NT2/D1 (cell line): ENCODE measurements around the gene TENT5A.

Experiments
- DNase-seq: peaks from one replicate; pipeline ENCODE4 v3.0.0-alpha.2; 2011; ENCODE audit warnings: low read depth, low spot score
- H3K27me3 ChIP-seq: 2 replicates; pipeline ENCODE4 v1.6.0; 2011; ENCODE audit warnings: mild to moderate bottlenecking; ENCODE audit not compliant: insufficient read length, insufficient read depth
- H3K36me3 ChIP-seq: 2 replicates; pipeline ENCODE4 v1.6.1; 2011; ENCODE audit warnings: mild to moderate bottlenecking, low read length, mixed read lengths; ENCODE audit not compliant: insufficient read depth, insufficient read length
- H3K4me1 ChIP-seq: 2 replicates; pipeline ENCODE4 v1.5.1; 2011; ENCODE audit not compliant: insufficient read depth, insufficient read length
- H3K4me3 ChIP-seq: 2 replicates; pipeline ENCODE4 v1.5.1; 2011; ENCODE audit warnings: low read depth; ENCODE audit not compliant: insufficient read length
- H3K9ac ChIP-seq: 2 replicates; pipeline ENCODE4 v1.6.0; 2011; ENCODE audit warnings: low read depth; ENCODE audit not compliant: insufficient read length
- H3K9me3 ChIP-seq: 2 replicates; pipeline ENCODE4 v1.5.1; 2011; ENCODE audit warnings: mild to moderate bottlenecking, low read length; ENCODE audit not compliant: insufficient read depth
- SUZ12 ChIP-seq: IDR thresholded peaks from 2 replicates; pipeline ENCODE4 v1.6.1; 2011; ENCODE audit not compliant: insufficient read length, insufficient read depth; ENCODE audit errors: extremely low read depth
- YY1 ChIP-seq: IDR thresholded peaks from 2 replicates; pipeline ENCODE4 v1.6.1; 2011; ENCODE audit not compliant: insufficient read length, insufficient read depth
- ZNF274 ChIP-seq: IDR thresholded peaks from 2 replicates; pipeline ENCODE4 v1.6.1; 2011; ENCODE audit warnings: mild to moderate bottlenecking, low read depth, low read length

Gene TENT5A

DNA sequence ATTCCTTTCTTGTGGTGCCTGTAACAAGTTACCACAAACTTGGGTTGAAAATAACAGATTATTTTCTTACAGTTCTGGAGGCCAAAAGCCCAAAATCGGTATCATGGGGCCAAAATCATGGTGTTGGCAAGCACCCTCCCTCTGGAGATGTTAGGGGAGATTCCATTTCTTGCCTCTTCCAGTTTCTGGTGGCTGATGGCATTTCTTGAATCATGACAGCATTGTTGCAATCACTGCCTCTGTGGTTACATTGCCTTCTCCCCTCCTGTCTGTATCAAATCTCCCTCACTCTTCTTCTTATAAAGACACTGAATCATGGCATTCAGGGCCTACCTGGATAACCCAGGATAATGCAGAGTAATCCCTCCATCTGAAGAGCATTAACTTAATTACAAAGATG, 17.9 kb upstream of the TENT5A start:
- no peaks in the 10 kb centered on the region for H3K9me3 ChIP-seq
- no peak overlapping the region for H3K4me3 ChIP-seq
- no peaks in the 10 kb centered on the region for H3K4me1 ChIP-seq
- no peak for TF ChIP-seq YY1
- TF ChIP-seq SUZ12, result no peak
- TF ChIP-seq ZNF274, result no peak
- DNase-seq, result no peak
- no peak overlapping the region for H3K9ac ChIP-seq
- no peaks in the 10 kb centered on the region for H3K36me3 ChIP-seq
- no peaks in the 10 kb centered on the region for H3K27me3 ChIP-seq

GRCh38 chr6:81769824-81770223, 17.3 kb upstream of the TENT5A start:
- Histone ChIP-seq H3K4me3 (no peak overlapping the region), H3K9me3 (no peaks in the 10 kb centered on the region), H3K36me3 (no peaks in the 10 kb centered on the region), H3K27me3 (no peaks in the 10 kb centered on the region), H3K4me1 (no peaks in the 10 kb centered on the region), H3K9ac (no peak overlapping the region)
- no peak for TF ChIP-seq ZNF274
- TF ChIP-seq YY1, result no peak
- no peak for TF ChIP-seq SUZ12
- DNase-seq, result no peak

- Histone ChIP-seq H3K4me1 (no peaks in the 10 kb centered on the region), H3K9ac (no peak overlapping the region), H3K4me3 (no peak overlapping the region)
These were observed 15.9 kb upstream of the TENT5A start for GRCh38 chr6:81768150-81768942.

DNA sequence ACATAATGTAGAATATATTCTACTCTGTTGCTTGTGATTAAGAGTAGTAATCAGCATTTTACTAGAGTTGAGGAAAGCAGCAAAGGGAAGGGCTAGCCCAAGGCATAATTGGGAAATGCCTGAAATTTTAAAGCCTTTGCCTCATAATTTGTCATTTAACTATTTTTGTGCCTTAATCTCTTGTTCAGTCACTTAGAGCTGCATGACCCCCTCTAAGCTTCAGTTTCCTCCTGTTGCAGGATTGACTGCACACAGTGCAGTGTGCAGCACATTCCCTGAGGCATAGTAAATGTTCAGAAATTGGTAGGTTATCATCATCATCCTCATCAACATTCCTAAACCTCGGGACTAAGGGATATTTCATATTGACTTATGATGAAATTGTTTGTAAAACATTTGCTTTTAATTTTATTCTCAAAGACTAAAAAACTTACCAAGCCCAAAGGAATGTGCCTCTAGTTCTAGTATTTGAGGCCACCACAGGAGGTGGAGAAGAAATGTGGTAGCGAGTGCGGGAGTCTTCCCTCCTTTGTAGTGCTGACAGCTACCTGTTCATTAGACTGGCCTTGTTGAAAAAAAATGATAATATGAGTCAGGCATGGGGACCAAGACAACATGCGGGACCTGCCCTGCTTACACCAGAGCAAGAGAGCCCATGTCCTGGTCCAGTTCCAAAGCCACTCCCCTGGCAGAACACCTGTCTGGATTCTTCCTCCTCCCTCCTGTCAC, 14.8 kb upstream of the TENT5A start:
- H3K4me3 ChIP-seq, result no peak overlapping the region
- no peak for DNase-seq
- H3K9ac ChIP-seq, result no peak overlapping the region
- H3K36me3 ChIP-seq, result no peaks in the 10 kb centered on the region
- no peak for TF ChIP-seq YY1
- TF ChIP-seq ZNF274, result no peak
- TF ChIP-seq SUZ12, result no peak
- H3K27me3 ChIP-seq, result no peaks in the 10 kb centered on the region
- no peaks in the 10 kb centered on the region for H3K4me1 ChIP-seq
- H3K9me3 ChIP-seq, result no peaks in the 10 kb centered on the region

More at GRCh38 chr6:81768150-81768942, 15.9 kb upstream of the TENT5A start:
- DNase-seq, result no peak
- Histone ChIP-seq H3K36me3 (no peaks in the 10 kb centered on the region), H3K27me3 (no peaks in the 10 kb centered on the region), H3K9me3 (no peaks in the 10 kb centered on the region)
- TF ChIP-seq ZNF274 (no peak), SUZ12 (no peak), YY1 (no peak)

DNA sequence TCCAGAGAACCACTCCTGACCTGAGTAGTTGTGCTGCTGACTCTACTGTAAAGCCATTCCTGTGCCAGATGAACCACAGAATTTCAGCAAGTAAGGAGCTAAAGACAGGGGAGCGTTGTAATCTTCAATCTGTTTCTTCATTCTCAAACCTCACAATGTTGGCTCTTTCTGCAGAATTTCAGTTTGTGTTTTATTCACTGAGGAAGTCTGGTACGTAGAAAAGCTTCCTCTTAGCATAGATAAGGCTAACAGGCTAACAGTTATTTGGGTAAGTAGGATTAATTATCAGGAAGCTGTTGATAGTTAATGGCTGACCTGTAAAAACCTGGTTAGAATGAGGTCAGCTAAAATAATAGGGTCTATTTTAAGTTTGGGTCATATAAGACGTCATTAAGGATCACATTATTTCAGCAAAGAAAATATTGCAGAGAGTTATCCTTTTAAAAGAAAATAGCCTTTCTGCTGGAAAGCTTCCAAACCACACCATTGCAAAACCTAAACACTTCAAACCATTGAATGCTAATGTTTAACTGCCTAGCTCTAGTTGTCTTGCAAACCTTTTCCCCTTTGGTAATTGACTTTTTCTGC, 14.1 kb upstream of the TENT5A start:
- Histone ChIP-seq H3K9me3 (no peaks in the 10 kb centered on the region), H3K36me3 (no peaks in the 10 kb centered on the region), H3K27me3 (no peaks in the 10 kb centered on the region), H3K4me3 (no peak overlapping the region), H3K4me1 (no peaks in the 10 kb centered on the region), H3K9ac (no peak overlapping the region)
- no peak for TF ChIP-seq SUZ12
- no peak for TF ChIP-seq YY1
- TF ChIP-seq ZNF274, result no peak
- no peak for DNase-seq

DNA sequence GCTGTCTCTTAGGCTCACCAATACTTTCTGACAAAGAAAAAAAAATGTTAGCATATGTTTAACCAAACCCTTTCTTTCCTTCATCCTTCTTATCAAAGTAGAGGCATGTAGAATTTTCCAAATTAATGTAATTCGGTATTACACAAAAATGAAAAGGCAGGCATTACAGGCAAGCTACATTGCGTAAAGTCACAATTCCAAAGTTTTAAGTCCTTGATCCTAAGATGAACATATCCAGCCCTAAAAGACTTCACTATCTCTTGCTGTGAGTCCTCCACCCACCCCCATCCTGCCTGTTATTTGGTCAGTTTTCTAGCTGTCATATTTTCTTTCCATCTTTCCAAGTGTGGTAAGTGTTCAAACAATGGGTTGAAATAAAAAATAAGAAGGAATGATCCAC, 12.1 kb upstream of the TENT5A start:
- no peaks in the 10 kb centered on the region for H3K4me1 ChIP-seq
- H3K4me3 ChIP-seq, result no peak overlapping the region
- H3K27me3 ChIP-seq, result no peaks in the 10 kb centered on the region
- no peaks in the 10 kb centered on the region for H3K9me3 ChIP-seq
- no peak overlapping the region for H3K9ac ChIP-seq
- H3K36me3 ChIP-seq, result no peaks in the 10 kb centered on the region
- DNase-seq, result no peak
- TF ChIP-seq ZNF274 (no peak), YY1 (no peak), SUZ12 (no peak)

DNA sequence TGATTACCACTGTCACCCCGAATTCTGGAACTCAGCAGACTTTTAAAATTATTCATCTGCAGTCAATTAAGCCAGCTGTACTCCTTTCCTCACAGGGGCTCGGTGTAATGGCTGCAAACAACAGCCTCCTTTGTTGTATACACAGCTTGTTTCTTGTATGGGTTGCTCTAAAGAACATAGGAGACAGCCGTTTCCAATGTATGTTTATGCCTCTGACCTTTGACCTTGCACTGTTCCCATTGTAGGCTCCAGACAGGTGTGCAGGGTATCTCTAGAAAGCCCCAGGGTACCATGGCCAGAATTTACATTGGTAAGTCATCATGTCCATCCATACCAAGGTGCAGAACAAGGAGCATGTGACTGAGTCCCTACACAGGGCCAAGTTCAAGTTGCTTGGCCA, 11.5 kb upstream of the TENT5A start:
- no peak overlapping the region for H3K9ac ChIP-seq
- no peak for DNase-seq
- H3K9me3 ChIP-seq, result no peaks in the 10 kb centered on the region
- H3K4me1 ChIP-seq, result no peaks in the 10 kb centered on the region
- no peaks in the 10 kb centered on the region for H3K27me3 ChIP-seq
- no peak for TF ChIP-seq ZNF274
- no peak for TF ChIP-seq YY1
- TF ChIP-seq SUZ12, result no peak
- no peaks in the 10 kb centered on the region for H3K36me3 ChIP-seq
- no peak overlapping the region for H3K4me3 ChIP-seq
